ENCODE data around the gene IDH3B.

IDH3B gene

GRCh38 chr20:2657241-2657640, 6.8 kb downstream of the IDH3B start:
- H3K4me3 ChIP-seq (replicated peaks in 1 of 2; ENCODE audit: low read depth in 2 of 2, low read length in 2 of 2): no peak overlapping the region
- no peak for TF ChIP-seq CTCF (IDR thresholded peaks at IDR 0.05; ENCODE audit: low read depth, low read length)
- no peak for DNase-seq (ENCODE audit: low read depth in 2 of 2)

GRCh38 chr20:2656471-2657117, 7.4 kb downstream of the IDH3B start:
- no peak overlapping the region for H3K4me3 ChIP-seq (replicated peaks in 1 of 2; ENCODE audit: low read depth in 2 of 2, low read length in 2 of 2)
- no peak for DNase-seq (ENCODE audit: low read depth in 2 of 2)
- no peak for TF ChIP-seq CTCF (IDR thresholded peaks at IDR 0.05; ENCODE audit: low read depth, low read length)

GRCh38 chr20:2655331-2656116, 8.5 kb downstream of the IDH3B start:
- TF ChIP-seq CTCF (IDR thresholded peaks at IDR 0.05; ENCODE audit: low read depth, low read length): no peak
- DNase-seq (ENCODE audit: low read depth in 2 of 2): no peak
- H3K4me3 ChIP-seq (replicated peaks in 1 of 2; ENCODE audit: low read depth in 2 of 2, low read length in 2 of 2): no peak overlapping the region

DNA sequence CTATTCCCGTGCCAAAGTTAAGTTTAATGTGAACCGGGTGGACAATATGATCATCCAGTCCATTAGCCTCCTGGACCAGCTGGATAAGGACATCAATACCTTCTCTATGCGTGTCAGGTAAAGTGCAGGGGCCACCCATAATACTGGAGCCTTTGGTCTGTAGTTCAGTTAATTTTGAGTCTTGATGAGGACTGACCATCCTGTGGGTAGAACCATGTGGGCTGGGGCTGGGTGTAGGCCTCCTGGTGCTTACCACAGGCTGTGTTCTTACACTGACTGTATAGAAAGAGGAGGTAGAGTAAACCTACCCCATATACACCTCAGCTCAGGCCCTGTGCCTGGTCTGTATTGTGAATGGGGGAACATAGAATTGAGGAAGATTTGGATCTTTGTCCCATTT, 9.2 kb downstream of the IDH3B start:
- TF ChIP-seq CTCF (IDR thresholded peaks at IDR 0.05; ENCODE audit: low read depth, low read length): no peak
- DNase-seq (ENCODE audit: low read depth in 2 of 2): no peak
- H3K4me3 ChIP-seq (replicated peaks in 1 of 2; ENCODE audit: low read depth in 2 of 2, low read length in 2 of 2): no peak overlapping the region

GRCh38 chr20:2654384-2654822, 9.6 kb downstream of the IDH3B start:
- no peak for DNase-seq (ENCODE audit: low read depth in 2 of 2)
- peak overlapping the region; percentile 89 to 99 for H3K4me3 ChIP-seq (replicated peaks in 1 of 2; ENCODE audit: low read depth in 2 of 2, low read length in 2 of 2)
- no peak for TF ChIP-seq CTCF (IDR thresholded peaks at IDR 0.05; ENCODE audit: low read depth, low read length)

GRCh38 chr20:2653556-2654383, 10.2 kb downstream of the IDH3B start:
- peak overlapping the region; percentile 89 to 99 for H3K4me3 ChIP-seq (replicated peaks in 1 of 2; ENCODE audit: low read depth in 2 of 2, low read length in 2 of 2)
- DNase-seq (ENCODE audit: low read depth in 2 of 2): no peak
- TF ChIP-seq CTCF (IDR thresholded peaks at IDR 0.05; ENCODE audit: low read depth, low read length): no peak

Measured in cardiac fibroblast (primary cell).